ENCODE results near the gene C1orf50. TPM values are rescaled to one million over a fixed set of nuclear protein-coding genes. Genes with fewer than 3 reads are reported as not detected.

The C1orf50 gene
- total RNA-seq, 1 experiment from 2014 or later = 7.7 TPM

DNA sequence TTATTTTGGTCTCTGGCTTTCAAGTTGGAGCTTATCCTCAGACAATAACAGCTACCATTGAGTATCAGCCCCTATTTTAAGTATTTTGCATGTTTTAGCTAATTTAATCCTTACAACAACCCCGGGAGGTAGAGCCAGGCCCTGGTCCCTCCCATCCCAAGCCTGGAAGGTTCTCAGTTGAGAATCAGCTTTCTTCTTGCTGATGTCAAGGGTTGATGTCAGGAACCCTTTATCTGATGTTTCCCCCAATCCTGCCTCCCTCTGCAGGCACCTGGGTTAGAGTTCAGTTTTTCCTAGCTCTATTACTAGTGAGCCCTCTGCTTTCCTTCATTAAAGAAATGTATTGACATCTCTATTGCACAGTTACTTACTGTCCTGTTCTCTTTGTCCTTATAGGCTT, 53.8 kb downstream of the C1orf50 start:
- H3K27ac Mint-ChIP-seq = peak overlapping the region in 1 of 3 experiments; percentile 38; a peak in 1 of 7 replicates
- Histone ChIP-seq H3K27me3 (ENCODE audit: insufficient read depth, low read length) (no peaks in the 10 kb centered on the region), H3K56ac (ENCODE audit: insufficient read length, low read depth, low read length) (no peak overlapping the region), H3K18ac (ENCODE audit: insufficient read length, low read depth, low read length) (no peak overlapping the region), H3K79me2 (ENCODE audit: insufficient read depth, low read length) (no peaks in the 10 kb centered on the region; the same call in 1 of the 2 replicates), H3K9ac (ENCODE audit: extremely low read depth, insufficient read length, low read length) (no peak overlapping the region), H4K8ac (replicated peaks; ENCODE audit: insufficient read length, low read depth, low read length) (no peak overlapping the region), H2BK120ac (ENCODE audit: low read depth, low read length, poor library complexity, severe bottlenecking) (no peak overlapping the region), H3K4ac (ENCODE audit: low read depth, low read length) (no peak overlapping the region), H3K23me2 (ENCODE audit: insufficient read length, low read depth, low read length, poor library complexity, severe bottlenecking) (peaks cover 9% of the 10 kb centered on the region), H2BK12ac (ENCODE audit: insufficient read length, low read depth, low read length) (no peak overlapping the region), H2BK5ac (ENCODE audit: insufficient read length, low read length) (no peak overlapping the region), H2AFZ (ENCODE audit: low read length) (no peak overlapping the region), H2BK20ac (ENCODE audit: low read depth, low read length, poor library complexity, severe bottlenecking) (no peak overlapping the region), H3K79me1 (ENCODE audit: insufficient read depth, low read depth, low read length, poor library complexity, severe bottlenecking) (no peaks in the 10 kb centered on the region), H4K5ac (ENCODE audit: insufficient read length, low read depth, low read length) (no peak overlapping the region), H4K91ac (ENCODE audit: insufficient read length, low read depth, low read length) (no peak overlapping the region), H3K9me3 (ENCODE audit: control insufficient read depth, low read depth, low read length) (no peaks in the 10 kb centered on the region), H3K23ac (ENCODE audit: insufficient read length, low read depth, low read length) (no peak overlapping the region), H3K4me1 (ENCODE audit: insufficient read depth, low read length) (no peaks in the 10 kb centered on the region; the same call in 1 of the 2 replicates), H2BK15ac (ENCODE audit: low read depth, low read length) (no peak overlapping the region), H3T11ph (ENCODE audit: low read length) (no peak overlapping the region), H3K27ac (ENCODE audit: insufficient read length, low read depth, low read length) (no peak overlapping the region), H3K14ac (ENCODE audit: insufficient read depth, low read length) (no peak overlapping the region), H4K20me1 (ENCODE audit: control insufficient read depth, insufficient read depth, insufficient read length) (no peaks in the 10 kb centered on the region), H3K4me2 (ENCODE audit: insufficient read depth, insufficient read length, low read length) (no peak overlapping the region), H2AK5ac (ENCODE audit: insufficient read length, low read length) (no peak overlapping the region)
- H3K4me3 Mint-ChIP-seq = no peak overlapping the region
- WGBS (ENCODE audit: extremely low coverage, insufficient read length, low lambda C conversion rate) = no CpG with 5 or more reads among the region's 1 CpG
- H3K27me3 Mint-ChIP-seq (ENCODE audit: low read depth) = no peaks in the 10 kb centered on the region
- no peaks in the 10 kb centered on the region for H3K9me3 Mint-ChIP-seq
- DNase-seq = no peak
- TF ChIP-seq, protein P1, sequence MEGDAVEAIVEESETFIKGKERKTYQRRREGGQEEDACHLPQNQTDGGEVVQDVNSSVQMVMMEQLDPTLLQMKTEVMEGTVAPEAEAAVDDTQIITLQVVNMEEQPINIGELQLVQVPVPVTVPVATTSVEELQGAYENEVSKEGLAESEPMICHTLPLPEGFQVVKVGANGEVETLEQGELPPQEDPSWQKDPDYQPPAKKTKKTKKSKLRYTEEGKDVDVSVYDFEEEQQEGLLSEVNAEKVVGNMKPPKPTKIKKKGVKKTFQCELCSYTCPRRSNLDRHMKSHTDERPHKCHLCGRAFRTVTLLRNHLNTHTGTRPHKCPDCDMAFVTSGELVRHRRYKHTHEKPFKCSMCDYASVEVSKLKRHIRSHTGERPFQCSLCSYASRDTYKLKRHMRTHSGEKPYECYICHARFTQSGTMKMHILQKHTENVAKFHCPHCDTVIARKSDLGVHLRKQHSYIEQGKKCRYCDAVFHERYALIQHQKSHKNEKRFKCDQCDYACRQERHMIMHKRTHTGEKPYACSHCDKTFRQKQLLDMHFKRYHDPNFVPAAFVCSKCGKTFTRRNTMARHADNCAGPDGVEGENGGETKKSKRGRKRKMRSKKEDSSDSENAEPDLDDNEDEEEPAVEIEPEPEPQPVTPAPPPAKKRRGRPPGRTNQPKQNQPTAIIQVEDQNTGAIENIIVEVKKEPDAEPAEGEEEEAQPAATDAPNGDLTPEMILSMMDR (conservative IDR thresholded peaks at IDR 0.05) = no peak
- peaks cover 27 to 32% of the 10 kb centered on the region in 2 experiments for H3K4me1 Mint-ChIP-seq
- peaks cover 0 to 4% (median 3%) of the 10 kb centered on the region in 3 experiments; a peak in 4 of 7 replicates for H3K36me3 Mint-ChIP-seq (ENCODE audit: insufficient read depth in 1 of 3, low read depth in 3 of 3)
